ENCODE measurements around the gene MYRIP.

MYRIP gene

GRCh38 chr3:39927479-39927878 is 118.1 kb downstream of the MYRIP start:
- Histone ChIP-seq H3K4me3 (ENCODE audit: extremely low read depth, insufficient read depth, low read length, poor library complexity, severe bottlenecking) (no peak overlapping the region), H3K36me3 (ENCODE audit: control insufficient read depth, insufficient read depth, low read length) (no peaks in the 10 kb centered on the region), H3K4me1 (ENCODE audit: control insufficient read depth, insufficient read depth, low read length, poor library complexity, severe bottlenecking) (no peaks in the 10 kb centered on the region), H3K9me3 (ENCODE audit: control insufficient read depth, low read length) (no peaks in the 10 kb centered on the region), H3K27ac (ENCODE audit: low read depth, low read length, severe bottlenecking) (no peak overlapping the region)
- WGBS, 2 experiments (ENCODE audit: insufficient coverage in 2 of 2): 78% methylated on average over 1 of the region's 2 CpGs; no CpG with 5 or more reads in 1 of the 2 experiments

- H3K36me3 ChIP-seq (ENCODE audit: control insufficient read depth, insufficient read depth, low read length): no peaks in the 10 kb centered on the region
- H3K9me3 ChIP-seq (ENCODE audit: control insufficient read depth, low read length): no peaks in the 10 kb centered on the region
- no peak overlapping the region for H3K27ac ChIP-seq (ENCODE audit: low read depth, low read length, severe bottlenecking)
- H3K4me3 ChIP-seq (ENCODE audit: extremely low read depth, insufficient read depth, low read length, poor library complexity, severe bottlenecking): no peak overlapping the region
- H3K4me1 ChIP-seq (ENCODE audit: control insufficient read depth, insufficient read depth, low read length, poor library complexity, severe bottlenecking): no peaks in the 10 kb centered on the region
- WGBS, 2 experiments (ENCODE audit: insufficient coverage in 2 of 2): 71 to 80% methylated on average over 1 of the region's 1 CpG
These were observed 124.7 kb downstream of the MYRIP start for GRCh38 chr3:39933986-39934693.

GRCh38 chr3:39934696-39935095 is 125.3 kb downstream of the MYRIP start:
- Histone ChIP-seq H3K4me3 (ENCODE audit: extremely low read depth, insufficient read depth, low read length, poor library complexity, severe bottlenecking) (no peak overlapping the region), H3K27ac (ENCODE audit: low read depth, low read length, severe bottlenecking) (no peak overlapping the region), H3K36me3 (ENCODE audit: control insufficient read depth, insufficient read depth, low read length) (no peaks in the 10 kb centered on the region), H3K4me1 (ENCODE audit: control insufficient read depth, insufficient read depth, low read length, poor library complexity, severe bottlenecking) (no peaks in the 10 kb centered on the region), H3K9me3 (ENCODE audit: control insufficient read depth, low read length) (no peaks in the 10 kb centered on the region)
- 78 to 91% methylated on average over 3 to 4 of the region's 5 CpGs for WGBS, 2 experiments (ENCODE audit: insufficient coverage in 2 of 2)

- 100% methylated on average over 1 of the region's 1 CpG; no CpG with 5 or more reads in 1 of the 2 experiments for WGBS, 2 experiments (ENCODE audit: insufficient coverage in 2 of 2)
- Histone ChIP-seq H3K27ac (ENCODE audit: low read depth, low read length, severe bottlenecking) (no peak overlapping the region), H3K4me3 (ENCODE audit: extremely low read depth, insufficient read depth, low read length, poor library complexity, severe bottlenecking) (no peak overlapping the region), H3K9me3 (ENCODE audit: control insufficient read depth, low read length) (no peaks in the 10 kb centered on the region), H3K36me3 (ENCODE audit: control insufficient read depth, insufficient read depth, low read length) (no peaks in the 10 kb centered on the region), H3K4me1 (ENCODE audit: control insufficient read depth, insufficient read depth, low read length, poor library complexity, severe bottlenecking) (no peaks in the 10 kb centered on the region)
These were observed 125.9 kb downstream of the MYRIP start for GRCh38 chr3:39935261-39935660.

GRCh38 chr3:39936848-39937247 is 127.4 kb downstream of the MYRIP start:
- no peaks in the 10 kb centered on the region for H3K36me3 ChIP-seq (ENCODE audit: control insufficient read depth, insufficient read depth, low read length)
- no peak overlapping the region for H3K4me3 ChIP-seq (ENCODE audit: extremely low read depth, insufficient read depth, low read length, poor library complexity, severe bottlenecking)
- no peak overlapping the region for H3K27ac ChIP-seq (ENCODE audit: low read depth, low read length, severe bottlenecking)
- H3K4me1 ChIP-seq (ENCODE audit: control insufficient read depth, insufficient read depth, low read length, poor library complexity, severe bottlenecking): no peaks in the 10 kb centered on the region
- no peaks in the 10 kb centered on the region for H3K9me3 ChIP-seq (ENCODE audit: control insufficient read depth, low read length)
- 83% methylated on average over 1 of the region's 1 CpG; no CpG with 5 or more reads in 1 of the 2 experiments for WGBS, 2 experiments (ENCODE audit: insufficient coverage in 2 of 2)

- H3K4me3 ChIP-seq (ENCODE audit: extremely low read depth, insufficient read depth, low read length, poor library complexity, severe bottlenecking): no peak overlapping the region
- no peak overlapping the region for H3K27ac ChIP-seq (ENCODE audit: low read depth, low read length, severe bottlenecking)
- H3K4me1 ChIP-seq (ENCODE audit: control insufficient read depth, insufficient read depth, low read length, poor library complexity, severe bottlenecking): no peaks in the 10 kb centered on the region
- H3K36me3 ChIP-seq (ENCODE audit: control insufficient read depth, insufficient read depth, low read length): no peaks in the 10 kb centered on the region
- no peaks in the 10 kb centered on the region for H3K9me3 ChIP-seq (ENCODE audit: control insufficient read depth, low read length)
These were observed 127.9 kb downstream of the MYRIP start for GRCh38 chr3:39937315-39937714.

- WGBS, 2 experiments (ENCODE audit: insufficient coverage in 2 of 2): no CpG with 5 or more reads among the region's 1 CpG
- H3K4me3 ChIP-seq (ENCODE audit: extremely low read depth, insufficient read depth, low read length, poor library complexity, severe bottlenecking): no peak overlapping the region
- no peak overlapping the region for H3K27ac ChIP-seq (ENCODE audit: low read depth, low read length, severe bottlenecking)
- H3K4me1 ChIP-seq (ENCODE audit: control insufficient read depth, insufficient read depth, low read length, poor library complexity, severe bottlenecking): no peaks in the 10 kb centered on the region
- H3K9me3 ChIP-seq (ENCODE audit: control insufficient read depth, low read length): no peaks in the 10 kb centered on the region
- no peaks in the 10 kb centered on the region for H3K36me3 ChIP-seq (ENCODE audit: control insufficient read depth, insufficient read depth, low read length)
These were observed 128.5 kb downstream of the MYRIP start for GRCh38 chr3:39937874-39938273.

- Histone ChIP-seq H3K27ac (ENCODE audit: low read depth, low read length, severe bottlenecking) (no peak overlapping the region), H3K36me3 (ENCODE audit: control insufficient read depth, insufficient read depth, low read length) (no peaks in the 10 kb centered on the region), H3K4me1 (ENCODE audit: control insufficient read depth, insufficient read depth, low read length, poor library complexity, severe bottlenecking) (no peaks in the 10 kb centered on the region), H3K4me3 (ENCODE audit: extremely low read depth, insufficient read depth, low read length, poor library complexity, severe bottlenecking) (no peak overlapping the region), H3K9me3 (ENCODE audit: control insufficient read depth, low read length) (no peaks in the 10 kb centered on the region)
- 94% methylated on average over 5 of the region's 5 CpGs for whole genome bisulfite sequencing, 2 experiments (ENCODE audit: insufficient coverage in 2 of 2)
These were observed 132.5 kb downstream of the MYRIP start for GRCh38 chr3:39941931-39942330.

- H3K4me3 ChIP-seq (ENCODE audit: extremely low read depth, insufficient read depth, low read length, poor library complexity, severe bottlenecking): no peak overlapping the region
- H3K27ac ChIP-seq (ENCODE audit: low read depth, low read length, severe bottlenecking): no peak overlapping the region
- WGBS, 2 experiments (ENCODE audit: insufficient coverage in 2 of 2): 85% methylated on average over 2 of the region's 5 CpGs
- no peaks in the 10 kb centered on the region for H3K9me3 ChIP-seq (ENCODE audit: control insufficient read depth, low read length)
- no peaks in the 10 kb centered on the region for H3K36me3 ChIP-seq (ENCODE audit: control insufficient read depth, insufficient read depth, low read length)
- no peaks in the 10 kb centered on the region for H3K4me1 ChIP-seq (ENCODE audit: control insufficient read depth, insufficient read depth, low read length, poor library complexity, severe bottlenecking)
These were observed 151.2 kb downstream of the MYRIP start for GRCh38 chr3:39960515-39961191.

- Histone ChIP-seq H3K9me3 (ENCODE audit: control insufficient read depth, low read length) (no peaks in the 10 kb centered on the region), H3K4me3 (ENCODE audit: extremely low read depth, insufficient read depth, low read length, poor library complexity, severe bottlenecking) (no peak overlapping the region)
- 87 to 100% methylated on average over 1 to 3 of the region's 4 CpGs for WGBS, 2 experiments (ENCODE audit: insufficient coverage in 2 of 2)
These were observed 151.8 kb downstream of the MYRIP start for GRCh38 chr3:39961230-39961629.

GRCh38 chr3:39962581-39962980 is 153.2 kb downstream of the MYRIP start:
- no CpG with 5 or more reads among the region's 1 CpG for WGBS, 2 experiments (ENCODE audit: insufficient coverage in 2 of 2)
- H3K4me1 ChIP-seq (ENCODE audit: control insufficient read depth, insufficient read depth, low read length, poor library complexity, severe bottlenecking): no peaks in the 10 kb centered on the region

More at GRCh38 chr3:39961230-39961629, 151.8 kb downstream of the MYRIP start:
- H3K36me3 ChIP-seq (ENCODE audit: control insufficient read depth, insufficient read depth, low read length): no peaks in the 10 kb centered on the region
- H3K4me1 ChIP-seq (ENCODE audit: control insufficient read depth, insufficient read depth, low read length, poor library complexity, severe bottlenecking): no peaks in the 10 kb centered on the region
- H3K27ac ChIP-seq (ENCODE audit: low read depth, low read length, severe bottlenecking): no peak overlapping the region

More at GRCh38 chr3:39962581-39962980, 153.2 kb downstream of the MYRIP start:
- no peak overlapping the region for H3K4me3 ChIP-seq (ENCODE audit: extremely low read depth, insufficient read depth, low read length, poor library complexity, severe bottlenecking)
- no peak overlapping the region for H3K27ac ChIP-seq (ENCODE audit: low read depth, low read length, severe bottlenecking)
- no peaks in the 10 kb centered on the region for H3K36me3 ChIP-seq (ENCODE audit: control insufficient read depth, insufficient read depth, low read length)
- H3K9me3 ChIP-seq (ENCODE audit: control insufficient read depth, low read length): no peaks in the 10 kb centered on the region

All from mesodermal cell (in vitro differentiated cells).